ENCODE measurements around the gene TBCD.

Gene TBCD

DNA sequence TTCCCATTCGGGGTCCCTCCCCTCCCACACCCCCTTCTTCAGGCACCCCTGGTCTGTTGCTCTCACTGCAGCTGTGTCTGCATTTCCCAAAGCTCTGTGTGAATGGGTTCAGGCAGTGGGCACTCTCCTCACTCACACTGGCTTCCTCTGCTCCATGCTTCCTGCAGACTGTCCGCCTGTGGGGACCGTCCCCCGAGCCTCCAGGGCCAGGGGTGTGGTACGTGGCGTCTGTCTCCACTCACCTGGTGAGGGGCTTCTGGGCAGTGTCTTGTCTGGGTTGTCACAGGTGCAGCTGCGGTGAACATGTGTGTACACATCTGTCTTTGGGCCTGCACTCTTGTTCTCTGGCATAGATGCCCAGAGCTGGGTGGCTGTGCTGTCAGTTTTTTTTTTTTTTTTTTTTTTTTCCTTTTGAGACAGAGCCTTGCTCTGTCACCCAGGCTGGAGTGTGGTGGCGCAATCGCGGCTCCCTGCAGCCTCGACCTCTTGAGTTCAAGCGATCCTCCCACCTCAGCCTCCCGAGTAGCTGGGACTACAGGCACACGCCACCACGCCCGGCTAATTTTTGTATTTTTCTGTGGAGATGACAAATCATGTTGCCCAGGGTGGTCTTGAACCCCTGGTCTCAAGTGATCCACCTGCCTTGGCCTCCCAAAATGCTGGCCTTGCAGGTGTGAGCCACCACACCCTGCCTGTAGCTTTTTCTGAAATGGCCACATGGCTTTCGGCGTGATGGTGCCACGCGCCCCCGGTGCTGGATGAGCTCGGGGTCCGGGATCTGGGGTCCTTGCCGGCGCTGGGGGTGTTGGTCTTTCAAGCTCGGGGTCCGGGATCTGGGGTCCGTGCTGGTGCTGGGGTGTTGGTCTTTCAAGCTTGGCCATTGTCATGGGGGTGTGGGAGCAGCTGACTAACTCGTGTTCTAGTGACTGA is 144.5 kb downstream of the TBCD start:
- no peaks in the 10 kb centered on the region for H3K36me3 ChIP-seq (replicated peaks; ENCODE audit: insufficient read depth, low read length)
- no peaks in the 10 kb centered on the region for H4K20me1 ChIP-seq (ENCODE audit: insufficient read depth, low read length)
- no peaks in the 10 kb centered on the region for H3K9me3 ChIP-seq (replicated peaks; ENCODE audit: insufficient read depth, low read length)
- H3K4me1 ChIP-seq (ENCODE audit: low read length) = no peaks in the 10 kb centered on the region
- no peak overlapping the region for H3K4me3 ChIP-seq (ENCODE audit: low read length)
- no peak for DNase-seq
- H2AFZ ChIP-seq (ENCODE audit: low read length) = no peak overlapping the region
- no peak overlapping the region for H3K9ac ChIP-seq (ENCODE audit: low read length)
- TF ChIP-seq, protein P1, sequence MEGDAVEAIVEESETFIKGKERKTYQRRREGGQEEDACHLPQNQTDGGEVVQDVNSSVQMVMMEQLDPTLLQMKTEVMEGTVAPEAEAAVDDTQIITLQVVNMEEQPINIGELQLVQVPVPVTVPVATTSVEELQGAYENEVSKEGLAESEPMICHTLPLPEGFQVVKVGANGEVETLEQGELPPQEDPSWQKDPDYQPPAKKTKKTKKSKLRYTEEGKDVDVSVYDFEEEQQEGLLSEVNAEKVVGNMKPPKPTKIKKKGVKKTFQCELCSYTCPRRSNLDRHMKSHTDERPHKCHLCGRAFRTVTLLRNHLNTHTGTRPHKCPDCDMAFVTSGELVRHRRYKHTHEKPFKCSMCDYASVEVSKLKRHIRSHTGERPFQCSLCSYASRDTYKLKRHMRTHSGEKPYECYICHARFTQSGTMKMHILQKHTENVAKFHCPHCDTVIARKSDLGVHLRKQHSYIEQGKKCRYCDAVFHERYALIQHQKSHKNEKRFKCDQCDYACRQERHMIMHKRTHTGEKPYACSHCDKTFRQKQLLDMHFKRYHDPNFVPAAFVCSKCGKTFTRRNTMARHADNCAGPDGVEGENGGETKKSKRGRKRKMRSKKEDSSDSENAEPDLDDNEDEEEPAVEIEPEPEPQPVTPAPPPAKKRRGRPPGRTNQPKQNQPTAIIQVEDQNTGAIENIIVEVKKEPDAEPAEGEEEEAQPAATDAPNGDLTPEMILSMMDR (IDR thresholded peaks at IDR 0.05; ENCODE audit: low read length) = no peak
- TF ChIP-seq EZH2 (optimal IDR thresholded peaks at IDR 0.05; ENCODE audit: low read depth, low read length) = no peak
- TF ChIP-seq EZH2phosphoT487 (IDR thresholded peaks at IDR 0.05; ENCODE audit: low read length) = no peak
- H3K27ac ChIP-seq (ENCODE audit: low read length) = no peak overlapping the region
- no peaks in the 10 kb centered on the region for H3K79me2 ChIP-seq (ENCODE audit: low read length)
- H3K27me3 ChIP-seq (replicated peaks; ENCODE audit: insufficient read depth, low read length) = no peaks in the 10 kb centered on the region
- no peaks in the 10 kb centered on the region for H3F3A ChIP-seq (ENCODE audit: insufficient read depth, low read length)
- H3K9me2 ChIP-seq (replicated peaks; ENCODE audit: insufficient read depth, low read length) = no peaks in the 10 kb centered on the region
- no peak overlapping the region for H3K4me2 ChIP-seq (ENCODE audit: low read depth, low read length)

DNA sequence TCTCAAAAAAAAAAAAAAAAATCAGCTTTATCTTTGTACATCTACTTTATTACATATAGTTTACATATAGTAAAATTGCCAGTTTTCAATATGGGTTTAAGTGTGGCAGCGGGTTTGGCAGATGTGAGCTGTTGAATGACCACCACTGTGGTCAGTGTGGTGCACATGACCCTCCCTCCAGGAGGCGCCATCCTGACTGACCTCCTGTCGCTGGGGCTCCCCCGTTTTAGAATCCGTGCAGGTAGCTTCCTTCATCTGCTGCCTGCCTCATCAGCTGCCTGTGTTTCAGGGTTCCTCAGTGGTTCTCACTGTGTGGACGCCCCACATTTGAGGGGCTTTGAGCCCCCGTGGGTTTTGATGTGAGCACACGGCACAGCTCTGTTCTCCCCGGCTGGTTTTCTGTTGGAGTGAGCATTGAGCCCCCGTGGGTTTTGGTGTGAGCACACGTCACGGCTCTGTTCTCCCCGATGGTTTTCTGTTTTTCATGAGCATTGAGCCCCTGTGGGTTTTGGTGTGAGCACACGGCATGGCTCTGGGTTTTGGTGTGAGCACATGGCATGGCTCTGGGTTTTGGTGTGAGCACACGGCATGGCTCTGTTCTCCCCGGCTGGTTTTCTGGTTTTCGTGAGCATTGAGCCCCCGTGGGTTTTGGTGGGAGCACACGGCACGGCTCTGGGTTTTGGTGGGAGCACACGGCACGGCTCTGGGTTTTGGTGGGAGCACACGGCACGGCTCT is 145.8 kb downstream of the TBCD start:
- DNase-seq = no peak
- no peaks in the 10 kb centered on the region for H3F3A ChIP-seq (ENCODE audit: insufficient read depth, low read length)
- no peak overlapping the region for H3K4me3 ChIP-seq (ENCODE audit: low read length)
- no peaks in the 10 kb centered on the region for H3K9me3 ChIP-seq (replicated peaks; ENCODE audit: insufficient read depth, low read length)
- H3K79me2 ChIP-seq (ENCODE audit: low read length) = no peaks in the 10 kb centered on the region
- no peaks in the 10 kb centered on the region for H3K9me2 ChIP-seq (replicated peaks; ENCODE audit: insufficient read depth, low read length)
- H3K36me3 ChIP-seq (replicated peaks; ENCODE audit: insufficient read depth, low read length) = no peaks in the 10 kb centered on the region
- H4K20me1 ChIP-seq (ENCODE audit: insufficient read depth, low read length) = no peaks in the 10 kb centered on the region
- no peak overlapping the region for H3K9ac ChIP-seq (ENCODE audit: low read length)
- H3K4me1 ChIP-seq (ENCODE audit: low read length) = no peaks in the 10 kb centered on the region
- H3K27ac ChIP-seq (ENCODE audit: low read length) = no peak overlapping the region
- H3K27me3 ChIP-seq (replicated peaks; ENCODE audit: insufficient read depth, low read length) = no peaks in the 10 kb centered on the region
- H3K4me2 ChIP-seq (ENCODE audit: low read depth, low read length) = no peak overlapping the region
- no peak overlapping the region for H2AFZ ChIP-seq (ENCODE audit: low read length)
- TF ChIP-seq EZH2 (optimal IDR thresholded peaks at IDR 0.05; ENCODE audit: low read depth, low read length) (no peak), EZH2phosphoT487 (IDR thresholded peaks at IDR 0.05; ENCODE audit: low read length) (no peak)
- TF ChIP-seq, protein P1 (IDR thresholded peaks at IDR 0.05; ENCODE audit: low read length) = no peak

DNA sequence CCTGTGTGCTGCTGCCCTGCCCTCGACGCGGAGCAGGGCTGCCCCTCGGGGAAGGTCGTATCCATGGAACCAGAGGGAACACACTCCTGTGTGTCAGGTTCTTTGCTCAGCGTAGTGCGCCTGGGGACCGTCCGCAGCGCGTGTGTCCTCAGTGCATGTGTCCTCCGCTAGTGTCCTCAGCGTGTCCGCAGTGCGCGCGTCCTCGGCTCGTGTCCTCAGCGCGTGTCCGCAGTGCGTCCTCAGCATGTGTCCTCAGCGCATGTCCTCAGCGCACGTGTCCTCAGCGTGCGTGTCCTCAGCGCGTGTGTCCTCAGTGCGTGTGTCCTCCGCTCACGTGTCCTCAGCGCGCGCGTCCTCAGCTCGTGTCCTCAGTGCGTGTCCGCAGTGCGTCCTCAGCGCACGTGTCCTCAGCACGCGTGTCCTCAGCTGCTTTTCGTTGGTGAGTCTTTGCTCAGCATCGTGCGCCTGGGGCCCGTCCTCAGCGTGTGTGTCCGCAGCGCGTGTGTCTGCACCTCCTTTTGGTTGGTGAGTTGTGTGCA is 147.2 kb downstream of the TBCD start:
- no peaks in the 10 kb centered on the region for H3K9me2 ChIP-seq (replicated peaks; ENCODE audit: insufficient read depth, low read length)
- no peaks in the 10 kb centered on the region for H4K20me1 ChIP-seq (ENCODE audit: insufficient read depth, low read length)
- H3F3A ChIP-seq (ENCODE audit: insufficient read depth, low read length) = no peaks in the 10 kb centered on the region
- TF ChIP-seq, protein P1 (IDR thresholded peaks at IDR 0.05; ENCODE audit: low read length) = no peak
- TF ChIP-seq EZH2phosphoT487 (IDR thresholded peaks at IDR 0.05; ENCODE audit: low read length) (no peak), EZH2 (optimal IDR thresholded peaks at IDR 0.05; ENCODE audit: low read depth, low read length) (no peak)
- no peaks in the 10 kb centered on the region for H3K27me3 ChIP-seq (replicated peaks; ENCODE audit: insufficient read depth, low read length)
- no peak overlapping the region for H2AFZ ChIP-seq (ENCODE audit: low read length)
- H3K79me2 ChIP-seq (ENCODE audit: low read length) = no peaks in the 10 kb centered on the region
- H3K4me3 ChIP-seq (ENCODE audit: low read length) = no peak overlapping the region
- no peaks in the 10 kb centered on the region for H3K9me3 ChIP-seq (replicated peaks; ENCODE audit: insufficient read depth, low read length)
- H3K9ac ChIP-seq (ENCODE audit: low read length) = no peak overlapping the region
- H3K27ac ChIP-seq (ENCODE audit: low read length) = no peak overlapping the region
- no peak overlapping the region for H3K4me2 ChIP-seq (ENCODE audit: low read depth, low read length)
- H3K4me1 ChIP-seq (ENCODE audit: low read length) = no peaks in the 10 kb centered on the region
- no peak for DNase-seq
- H3K36me3 ChIP-seq (replicated peaks; ENCODE audit: insufficient read depth, low read length) = no peaks in the 10 kb centered on the region
